BLaER1 (cell line): ENCODE measurements around the gene RIPOR3.
"Not testable (repeated sequence)": the region's sequence is repeated elsewhere in the genome, so short reads cannot be mapped to it uniquely, and the experiment has no call there.

ENCODE experiments used
- H3K27ac ChIP-seq: shearing (Covaris generic); formaldehyde crosslinking; 2 replicates; pipeline ENCODE4 v1.8.1; 2022
- H3K27me3 ChIP-seq: shearing (Covaris generic); formaldehyde crosslinking; 2 replicates; pipeline ENCODE4 v1.8.1; 2022
- H3K36me3 ChIP-seq: shearing (Covaris generic); formaldehyde crosslinking; 2 replicates; pipeline ENCODE4 v1.8.1; 2022
- H3K4me1 ChIP-seq: shearing (Covaris generic); formaldehyde crosslinking; 2 replicates; pipeline ENCODE4 v1.8.1; 2022
- H3K4me2 ChIP-seq: shearing (Covaris generic); formaldehyde crosslinking; 2 replicates; pipeline ENCODE4 v1.8.1; 2022
- H3K4me3 ChIP-seq: shearing (Covaris generic); formaldehyde crosslinking; 2 replicates; pipeline ENCODE4 v1.8.1; 2022
- H3K9ac ChIP-seq: shearing (Covaris generic); formaldehyde crosslinking; 2 replicates; pipeline ENCODE4 v1.8.1; 2022
- H3K9me3 ChIP-seq: shearing (Covaris generic); formaldehyde crosslinking; 2 replicates; pipeline ENCODE4 v1.8.1; 2022
- H4K20me1 ChIP-seq: shearing (Covaris generic); formaldehyde crosslinking; 2 replicates; pipeline ENCODE4 v1.8.1; 2022
- Cebpa-rat ChIP-seq: shearing (Covaris generic); IDR thresholded peaks from 2 replicates; pipeline ENCODE4 v1.8.1; 2022

The RIPOR3 gene

GRCh38 chr20:50678169-50678898, 13.0 kb downstream of the RIPOR3 start:
- no peaks in the 10 kb centered on the region for H3K9me3 ChIP-seq
- no peak overlapping the region for H3K4me2 ChIP-seq
- H3K36me3 ChIP-seq = no peaks in the 10 kb centered on the region
- H3K4me3 ChIP-seq = no peak overlapping the region
- no peaks in the 10 kb centered on the region for H3K27me3 ChIP-seq
- peaks cover 16% of the 10 kb centered on the region for H3K4me1 ChIP-seq
- H3K27ac ChIP-seq = no peak overlapping the region
- no peaks in the 10 kb centered on the region for H4K20me1 ChIP-seq
- no peak overlapping the region for H3K9ac ChIP-seq
- no peak for TF ChIP-seq Cebpa-rat

- Histone ChIP-seq H3K4me2 (no peak overlapping the region), H4K20me1 (no peaks in the 10 kb centered on the region), H3K4me1 (peaks cover 16% of the 10 kb centered on the region), H3K27ac (no peak overlapping the region), H3K9ac (no peak overlapping the region), H3K4me3 (no peak overlapping the region), H3K36me3 (no peaks in the 10 kb centered on the region), H3K9me3 (no peaks in the 10 kb centered on the region), H3K27me3 (no peaks in the 10 kb centered on the region)
- TF ChIP-seq Cebpa-rat = no peak
These were observed 14.5 kb downstream of the RIPOR3 start for GRCh38 chr20:50676858-50677257.

GRCh38 chr20:50676377-50676731, 15.0 kb downstream of the RIPOR3 start:
- H3K9me3 ChIP-seq, H3K4me3 ChIP-seq, H3K9ac ChIP-seq, H3K4me2 ChIP-seq, H3K36me3 ChIP-seq, H3K27ac ChIP-seq, H4K20me1 ChIP-seq, H3K27me3 ChIP-seq: not testable (repeated sequence)
- H3K4me1 ChIP-seq = peaks cover 11% of the 10 kb centered on the region

- H3K4me3 ChIP-seq = no peak overlapping the region
- H3K9me3 ChIP-seq = no peaks in the 10 kb centered on the region
- H3K27me3 ChIP-seq = no peaks in the 10 kb centered on the region
- TF ChIP-seq Cebpa-rat = no peak
- H3K4me1 ChIP-seq = peaks cover 8% of the 10 kb centered on the region; the same call in 1 of the 2 replicates
- no peaks in the 10 kb centered on the region for H3K36me3 ChIP-seq
- no peak overlapping the region for H3K4me2 ChIP-seq
- H3K9ac ChIP-seq = no peak overlapping the region
- no peak overlapping the region for H3K27ac ChIP-seq
- H4K20me1 ChIP-seq = no peaks in the 10 kb centered on the region
These were observed 15.5 kb downstream of the RIPOR3 start for GRCh38 chr20:50675671-50676376.

- peaks cover 4% of the 10 kb centered on the region for H3K4me1 ChIP-seq
These were observed 17.1 kb downstream of the RIPOR3 start for GRCh38 chr20:50674138-50674825.

GRCh38 chr20:50673466-50674137, 17.7 kb downstream of the RIPOR3 start:
- H3K4me2 ChIP-seq = no peak overlapping the region
- H3K27me3 ChIP-seq = no peaks in the 10 kb centered on the region
- no peaks in the 10 kb centered on the region for H3K36me3 ChIP-seq
- peaks cover 11% of the 10 kb centered on the region for H3K4me1 ChIP-seq
- no peak overlapping the region for H3K27ac ChIP-seq
- no peaks in the 10 kb centered on the region for H3K9me3 ChIP-seq
- H3K4me3 ChIP-seq = no peak overlapping the region
- no peaks in the 10 kb centered on the region for H4K20me1 ChIP-seq
- TF ChIP-seq Cebpa-rat = no peak
- H3K9ac ChIP-seq = no peak overlapping the region

More at GRCh38 chr20:50674138-50674825, 17.1 kb downstream of the RIPOR3 start:
- Histone ChIP-seq H3K4me3 (no peak overlapping the region), H3K27ac (no peak overlapping the region), H3K9ac (no peak overlapping the region), H3K9me3 (no peaks in the 10 kb centered on the region), H3K27me3 (no peaks in the 10 kb centered on the region), H3K36me3 (no peaks in the 10 kb centered on the region), H4K20me1 (no peaks in the 10 kb centered on the region), H3K4me2 (no peak overlapping the region)
- TF ChIP-seq Cebpa-rat = no peak

GRCh38 chr20:50673146-50673465, 18.2 kb downstream of the RIPOR3 start:
- no peak overlapping the region for H3K27ac ChIP-seq
- no peaks in the 10 kb centered on the region for H4K20me1 ChIP-seq

GRCh38 chr20:50672400-50673145, 18.8 kb downstream of the RIPOR3 start:
- H4K20me1 ChIP-seq = no peaks in the 10 kb centered on the region
- H3K9me3 ChIP-seq = no peaks in the 10 kb centered on the region
- no peak overlapping the region for H3K27ac ChIP-seq
- no peaks in the 10 kb centered on the region for H3K27me3 ChIP-seq
- TF ChIP-seq Cebpa-rat = no peak
- H3K9ac ChIP-seq = no peak overlapping the region
- no peaks in the 10 kb centered on the region for H3K36me3 ChIP-seq
- no peak overlapping the region for H3K4me2 ChIP-seq
- no peak overlapping the region for H3K4me3 ChIP-seq
- peaks cover 21% of the 10 kb centered on the region for H3K4me1 ChIP-seq

More at GRCh38 chr20:50673146-50673465, 18.2 kb downstream of the RIPOR3 start:
- Histone ChIP-seq H3K27me3 (no peaks in the 10 kb centered on the region), H3K4me1 (peaks cover 16% of the 10 kb centered on the region), H3K4me3 (no peak overlapping the region), H3K9me3 (no peaks in the 10 kb centered on the region), H3K9ac (no peak overlapping the region), H3K4me2 (no peak overlapping the region), H3K36me3 (no peaks in the 10 kb centered on the region)
- no peak for TF ChIP-seq Cebpa-rat

GRCh38 chr20:50671626-50672025, 19.7 kb downstream of the RIPOR3 start:
- Histone ChIP-seq H3K36me3 (no peaks in the 10 kb centered on the region), H3K4me3 (no peak overlapping the region), H3K27ac (no peak overlapping the region), H3K9ac (no peak overlapping the region), H4K20me1 (no peaks in the 10 kb centered on the region), H3K4me1 (peaks cover 31% of the 10 kb centered on the region), H3K9me3 (no peaks in the 10 kb centered on the region), H3K4me2 (no peak overlapping the region), H3K27me3 (no peaks in the 10 kb centered on the region)
- no peak for TF ChIP-seq Cebpa-rat

GRCh38 chr20:50671010-50671409, 20.3 kb downstream of the RIPOR3 start:
- not testable (repeated sequence) for H3K9me3 ChIP-seq, H3K27ac ChIP-seq, H3K9ac ChIP-seq, H3K4me3 ChIP-seq, H3K27me3 ChIP-seq, H3K4me2 ChIP-seq, H3K36me3 ChIP-seq, H4K20me1 ChIP-seq
- H3K4me1 ChIP-seq = peaks cover 37% of the 10 kb centered on the region
